ENCODE results near the gene COQ4. TPM values are rescaled to one million over a fixed set of nuclear protein-coding genes. Genes with fewer than 3 reads are reported as not detected.
"Not testable (repeated sequence)": the region's sequence is repeated elsewhere in the genome, so short reads cannot be mapped to it uniquely, and the experiment has no call there.

The COQ4 gene
- total RNA-seq, 3 donors from 2014 or later, result 30.2 to 59.7 (median 46.2) TPM

DNA sequence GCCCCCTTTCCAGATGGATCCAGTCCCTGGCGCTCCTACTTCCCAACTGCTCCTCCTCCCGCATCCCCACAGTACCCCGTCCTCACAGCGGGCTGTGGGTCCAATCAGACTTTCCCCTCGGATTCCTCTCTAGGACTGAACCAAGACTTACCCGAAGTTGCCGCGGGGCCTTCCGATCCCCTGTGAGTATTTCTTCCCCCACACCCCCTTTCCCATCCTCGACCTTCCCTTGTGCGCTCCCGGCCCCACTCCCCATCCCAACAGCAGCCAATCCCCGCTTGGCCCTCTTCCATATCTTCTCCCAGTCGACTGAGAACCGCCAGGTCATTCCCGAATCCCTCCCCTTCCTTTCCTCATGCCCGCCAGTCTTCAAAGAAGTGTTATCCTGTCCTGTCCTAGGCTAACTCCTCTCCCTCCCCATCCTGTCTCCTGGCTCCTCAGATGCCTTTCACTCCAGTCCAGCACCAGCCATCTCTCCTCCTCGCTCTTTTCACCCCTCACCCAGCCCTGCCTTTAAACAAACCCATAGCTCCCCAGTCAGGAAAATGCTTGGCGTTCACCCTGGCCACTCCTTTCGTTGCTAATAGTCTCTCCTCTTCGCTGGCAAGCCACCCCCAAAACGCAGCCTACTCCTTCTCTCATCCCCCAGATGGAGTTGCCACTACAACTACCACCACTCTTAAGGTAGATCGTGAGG is 45.9 kb upstream of the COQ4 start:
- TF ChIP-seq, protein P1, sequence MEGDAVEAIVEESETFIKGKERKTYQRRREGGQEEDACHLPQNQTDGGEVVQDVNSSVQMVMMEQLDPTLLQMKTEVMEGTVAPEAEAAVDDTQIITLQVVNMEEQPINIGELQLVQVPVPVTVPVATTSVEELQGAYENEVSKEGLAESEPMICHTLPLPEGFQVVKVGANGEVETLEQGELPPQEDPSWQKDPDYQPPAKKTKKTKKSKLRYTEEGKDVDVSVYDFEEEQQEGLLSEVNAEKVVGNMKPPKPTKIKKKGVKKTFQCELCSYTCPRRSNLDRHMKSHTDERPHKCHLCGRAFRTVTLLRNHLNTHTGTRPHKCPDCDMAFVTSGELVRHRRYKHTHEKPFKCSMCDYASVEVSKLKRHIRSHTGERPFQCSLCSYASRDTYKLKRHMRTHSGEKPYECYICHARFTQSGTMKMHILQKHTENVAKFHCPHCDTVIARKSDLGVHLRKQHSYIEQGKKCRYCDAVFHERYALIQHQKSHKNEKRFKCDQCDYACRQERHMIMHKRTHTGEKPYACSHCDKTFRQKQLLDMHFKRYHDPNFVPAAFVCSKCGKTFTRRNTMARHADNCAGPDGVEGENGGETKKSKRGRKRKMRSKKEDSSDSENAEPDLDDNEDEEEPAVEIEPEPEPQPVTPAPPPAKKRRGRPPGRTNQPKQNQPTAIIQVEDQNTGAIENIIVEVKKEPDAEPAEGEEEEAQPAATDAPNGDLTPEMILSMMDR (IDR thresholded peaks at IDR 0.05), result no peak
- no peak for TF ChIP-seq POLR2AphosphoS5 (IDR thresholded peaks at IDR 0.05)
- TF ChIP-seq POLR2A (IDR thresholded peaks at IDR 0.05), result no peak
- H3K4me3 ChIP-seq, result peak overlapping the region; percentile 76 to 95 (median 94)
- peak in 1 of 2 donors; percentile 36 for DNase-seq (ENCODE audit: low spot score in 2 of 2)
- no peaks in the 10 kb centered on the region for H3K27me3 ChIP-seq
- H3K27ac ChIP-seq, result peak overlapping the region; percentile 91 to 97
- no peaks in the 10 kb centered on the region for H3K36me3 ChIP-seq
- peaks cover 0 to 10% of the 10 kb centered on the region in 2 donors for H3K4me1 ChIP-seq
- no peaks in the 10 kb centered on the region for H3K9me3 ChIP-seq
- intact Hi-C loops (cut with DNase I; ENCODE audit: low total_unique reads), result loop anchor here (5.0 kb wide), 1 partner anchor 1951 kb away; no protein-coding TSS in a partner anchor

DNA sequence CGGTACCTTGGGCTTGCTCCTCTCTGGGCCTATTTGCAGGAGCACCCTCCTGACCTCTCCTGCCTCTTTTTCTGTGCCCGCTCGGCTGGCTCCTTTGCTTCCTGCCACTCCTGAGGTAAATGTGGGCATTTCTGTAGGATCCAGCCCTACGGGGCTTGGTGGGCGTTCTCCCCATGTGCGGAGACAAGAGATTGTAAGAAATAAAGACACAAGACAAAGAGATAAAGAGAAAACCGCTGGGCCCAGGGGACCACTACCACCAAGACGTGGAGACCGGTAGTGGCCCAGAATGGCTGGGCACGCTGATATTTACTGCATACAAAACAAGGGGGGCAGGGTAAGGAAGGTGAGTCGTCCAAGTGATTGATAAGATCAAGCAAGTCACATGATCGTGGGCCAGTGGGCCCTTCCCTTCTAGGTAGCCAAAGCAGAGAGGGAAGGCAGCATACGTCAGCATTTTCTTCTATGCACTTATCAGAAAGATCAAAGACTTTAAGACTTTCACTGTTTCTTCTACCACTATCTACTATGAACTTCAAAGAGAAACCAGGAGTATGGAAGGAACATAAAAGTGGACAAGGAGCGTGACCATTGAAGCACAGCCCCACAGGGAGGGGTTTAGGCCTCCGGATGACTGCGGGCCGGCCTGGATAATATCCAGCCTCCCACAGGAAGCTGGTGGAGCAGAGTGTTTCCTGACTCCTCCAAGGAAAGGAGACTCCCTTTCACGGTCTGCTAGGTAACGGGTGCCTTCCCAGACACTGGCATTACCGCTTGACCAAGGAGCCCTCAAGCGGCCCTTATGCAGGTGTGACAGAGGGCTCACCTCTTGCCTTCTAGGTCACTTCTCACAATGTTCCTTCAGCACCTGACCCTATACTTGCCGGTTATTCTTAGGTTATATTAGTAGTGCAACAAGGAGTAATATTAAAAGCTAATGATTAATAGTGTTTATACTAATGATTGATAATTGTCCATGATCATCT is 43.3 kb upstream of the COQ4 start:
- not testable (repeated sequence) for H3K9me3 ChIP-seq, H3K4me1 ChIP-seq, H3K36me3 ChIP-seq, H3K27me3 ChIP-seq
- Histone ChIP-seq H3K27ac (peak overlapping the region; percentile 1 to 17), H3K4me3 (peak overlapping the region in 1 of 3 donors; percentile 2)
- intact Hi-C loops (cut with DNase I; ENCODE audit: low total_unique reads), result loop anchor here (5.0 kb wide), 1 partner anchor 1948 kb away; no protein-coding TSS in a partner anchor
- DNase-seq (ENCODE audit: low spot score in 2 of 2), result peak in 1 of 2 donors; percentile 58

DNA sequence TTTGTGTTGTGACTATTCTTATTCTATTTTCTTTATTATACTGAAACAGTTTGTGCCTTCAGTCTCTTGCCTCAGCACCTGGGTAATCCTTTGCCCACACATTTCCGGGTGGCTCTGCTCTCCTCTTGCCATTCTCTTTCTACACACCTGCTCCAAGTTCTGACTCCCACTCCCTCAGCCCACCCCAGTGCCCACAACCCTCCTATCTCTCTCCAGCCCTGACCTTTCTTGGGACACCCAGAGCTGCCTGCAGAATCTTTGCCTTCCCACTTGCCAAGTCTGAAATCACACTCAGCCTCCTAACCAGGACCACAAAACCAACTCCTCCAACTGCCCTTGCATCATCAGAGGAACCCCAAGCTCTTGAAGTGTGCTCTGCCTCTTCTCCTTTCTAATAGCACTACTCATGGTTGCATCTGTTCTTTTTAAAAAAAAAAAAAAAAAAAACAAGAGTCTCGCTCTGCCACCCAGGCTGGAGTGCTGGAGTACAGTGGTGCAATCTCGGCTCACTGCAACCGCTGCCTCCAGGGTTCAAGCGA is 42.5 kb upstream of the COQ4 start:
- DNase-seq (ENCODE audit: low spot score in 2 of 2), result no peak
- Histone ChIP-seq H3K4me3 (peak overlapping the region in 1 of 3 donors; percentile 2), H3K9me3 (no peaks in the 10 kb centered on the region), H3K27ac (peak overlapping the region in 1 of 2 donors; percentile 1), H3K4me1 (no peaks in the 10 kb centered on the region), H3K27me3 (no peaks in the 10 kb centered on the region), H3K36me3 (no peaks in the 10 kb centered on the region)
- TF ChIP-seq POLR2A (IDR thresholded peaks at IDR 0.05) (no peak), POLR2AphosphoS5 (IDR thresholded peaks at IDR 0.05) (no peak)
- TF ChIP-seq, protein P1 (IDR thresholded peaks at IDR 0.05), result no peak
- intact Hi-C loops (cut with DNase I; ENCODE audit: low total_unique reads), result no loop called here

DNA sequence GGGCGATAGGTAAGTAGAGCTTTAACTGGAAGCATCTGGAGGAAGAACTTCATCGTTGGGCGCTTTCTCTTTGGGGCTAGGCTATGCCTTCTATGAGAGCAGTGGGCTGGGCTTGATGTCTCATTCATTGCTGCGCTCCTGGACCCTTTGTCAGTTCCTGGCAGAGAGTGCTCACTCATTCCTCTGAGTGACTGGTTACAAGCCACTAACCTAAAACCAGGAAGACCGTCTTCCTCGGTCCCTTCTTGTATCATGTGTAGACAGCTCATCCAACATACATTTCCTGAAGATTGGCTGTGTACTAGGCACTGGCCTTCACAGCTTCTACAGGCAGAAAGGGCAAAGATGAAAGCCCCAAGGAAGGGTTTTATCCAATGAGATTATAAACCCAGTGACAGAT is 40.1 kb upstream of the COQ4 start:
- no peaks in the 10 kb centered on the region for H3K9me3 ChIP-seq
- DNase-seq (ENCODE audit: low spot score in 2 of 2), result no peak
- H3K27me3 ChIP-seq, result no peaks in the 10 kb centered on the region
- no peaks in the 10 kb centered on the region for H3K4me1 ChIP-seq
- no peaks in the 10 kb centered on the region for H3K36me3 ChIP-seq
- H3K27ac ChIP-seq, result no peak overlapping the region
- no peak for TF ChIP-seq POLR2A (IDR thresholded peaks at IDR 0.05)
- TF ChIP-seq, protein P1 (IDR thresholded peaks at IDR 0.05), result no peak
- no peak for TF ChIP-seq POLR2AphosphoS5 (IDR thresholded peaks at IDR 0.05)
- intact Hi-C loops (cut with DNase I; ENCODE audit: low total_unique reads), result no loop called here
- no peak overlapping the region for H3K4me3 ChIP-seq

DNA sequence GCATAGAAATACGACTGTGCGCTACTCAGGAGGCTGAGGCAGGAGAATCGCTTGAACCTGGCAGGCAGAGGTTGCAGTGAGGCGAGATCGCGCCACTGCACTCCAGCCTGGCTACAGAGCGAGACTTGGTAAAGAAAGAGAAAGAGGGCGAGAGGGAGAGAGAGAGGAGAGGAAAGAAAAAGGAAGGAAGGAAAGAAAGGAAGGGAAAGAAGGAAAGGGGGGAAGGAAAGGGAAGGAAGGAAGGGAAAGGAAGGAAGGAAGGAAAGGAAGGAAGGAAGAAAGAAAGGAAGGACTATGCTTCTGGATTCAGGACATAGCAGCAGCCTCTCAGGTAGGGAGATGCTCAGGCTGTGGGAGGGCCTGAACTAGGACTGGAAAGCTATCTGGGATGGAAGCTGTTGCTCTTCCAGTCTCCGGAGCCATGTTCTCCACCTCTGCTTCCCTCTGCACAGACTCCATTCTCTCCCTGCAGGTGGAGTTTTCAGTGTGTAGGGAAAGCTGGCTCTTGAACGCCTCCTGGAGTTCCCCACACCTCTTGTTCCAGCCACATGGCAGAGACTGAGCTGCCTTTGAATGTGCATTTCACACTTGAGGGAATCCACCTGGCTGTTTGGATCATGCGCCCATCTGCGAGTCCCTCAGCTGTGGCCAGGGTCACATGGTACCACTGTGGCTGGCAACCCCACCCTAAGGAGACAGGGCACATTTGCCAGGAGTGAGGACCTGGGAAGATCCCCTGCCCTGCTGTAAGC is 37.4 kb upstream of the COQ4 start:
- H3K4me3 ChIP-seq, result no peak overlapping the region
- H3K27me3 ChIP-seq, result no peaks in the 10 kb centered on the region
- TF ChIP-seq POLR2AphosphoS5 (IDR thresholded peaks at IDR 0.05) (no peak), POLR2A (IDR thresholded peaks at IDR 0.05) (no peak)
- TF ChIP-seq, protein P1 (IDR thresholded peaks at IDR 0.05), result no peak
- no peak for DNase-seq (ENCODE audit: low spot score in 2 of 2)
- H3K9me3 ChIP-seq, result no peaks in the 10 kb centered on the region
- no peaks in the 10 kb centered on the region for H3K4me1 ChIP-seq
- no peak overlapping the region for H3K27ac ChIP-seq
- no peaks in the 10 kb centered on the region for H3K36me3 ChIP-seq
- intact Hi-C loops (cut with DNase I; ENCODE audit: low total_unique reads), result no loop called here
